HG02588 (cell line): ENCODE measurements around the gene TMEM203.
"Not testable (repeated sequence)": the region's sequence is repeated elsewhere in the genome, so short reads cannot be mapped to it uniquely, and the experiment has no call there.

Source experiments
- ATAC-seq: cut with Tn5 transposase; IDR thresholded peaks from one replicate; pipeline ENCODE4 v1.9.1; 2021; ENCODE audit warnings: mild to moderate bottlenecking, moderate library complexity; ENCODE audit not compliant: unreplicated experiment

The TMEM203 gene

GRCh38 chr9:137242269-137243203, 37.1 kb upstream of the TMEM203 start:
- ATAC-seq, result no peak

DNA sequence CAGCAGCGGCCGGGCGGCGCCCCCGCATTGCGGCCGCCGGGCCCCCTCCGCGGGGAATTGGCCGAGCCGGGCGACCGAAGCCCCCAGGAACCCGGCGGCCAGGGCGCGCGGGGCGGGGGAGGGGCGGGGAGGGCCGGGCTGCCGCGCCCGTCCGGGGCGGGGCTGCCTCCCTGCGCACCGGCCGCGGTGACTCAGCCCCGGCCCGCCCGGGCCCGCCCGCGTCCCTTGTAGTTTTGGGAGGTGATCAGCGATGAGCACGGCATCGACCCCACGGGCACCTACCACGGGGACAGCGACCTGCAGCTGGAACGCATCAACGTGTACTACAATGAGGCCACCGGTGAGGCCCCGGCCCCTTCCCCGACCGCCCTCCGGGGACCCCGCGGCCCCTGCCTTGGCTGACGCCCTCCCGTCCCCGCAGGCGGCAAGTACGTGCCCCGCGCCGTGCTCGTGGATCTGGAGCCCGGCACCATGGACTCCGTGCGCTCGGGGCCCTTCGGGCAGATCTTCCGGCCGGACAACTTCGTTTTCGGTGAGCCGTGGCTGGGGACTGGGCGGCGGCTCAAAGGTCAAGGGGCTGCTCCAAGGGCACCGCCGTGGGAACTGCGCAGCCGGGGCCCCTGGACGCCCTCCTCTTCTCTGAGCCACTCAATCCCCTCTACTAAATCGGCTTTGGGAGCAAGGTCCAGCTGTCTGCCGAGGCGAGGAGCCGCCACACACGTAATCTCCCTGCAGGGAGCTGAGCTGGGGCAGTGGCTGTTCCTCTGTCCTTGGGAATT, 36.2 kb upstream of the TMEM203 start:
- ATAC-seq, result no peak

DNA sequence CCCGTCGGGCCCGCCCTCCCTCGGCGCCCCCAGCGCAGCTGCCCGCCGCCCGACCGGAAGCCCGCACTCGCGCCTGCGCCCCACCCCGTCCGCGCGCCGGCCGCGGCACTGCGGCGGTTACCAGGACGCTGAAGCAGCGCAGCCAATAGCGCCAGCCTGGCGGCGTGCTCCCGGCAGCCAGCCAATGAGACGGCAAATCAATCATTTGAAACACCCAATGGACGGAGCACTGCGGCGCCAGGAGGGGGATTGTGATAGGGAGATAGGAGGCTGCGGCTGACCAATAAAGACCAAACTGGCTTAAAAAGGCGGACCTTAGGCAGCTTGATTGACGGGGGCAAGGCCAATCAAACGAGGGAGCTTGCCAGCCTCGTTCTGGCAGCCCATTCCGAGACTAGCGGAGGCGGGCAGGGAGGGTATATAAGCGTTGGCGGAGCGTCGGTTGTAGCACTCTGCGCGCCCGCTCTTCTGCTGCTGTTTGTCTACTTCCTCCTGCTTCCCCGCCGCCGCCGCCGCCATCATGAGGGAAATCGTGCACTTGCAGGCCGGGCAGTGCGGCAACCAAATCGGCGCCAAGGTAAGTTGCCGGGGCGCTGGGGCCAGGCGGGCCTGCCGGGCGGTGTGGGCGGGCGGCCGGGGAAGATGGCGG, 35.5 kb upstream of the TMEM203 start, which contains the start of gene TUBB4B:
TUBB4B (plus strand) TSS at position 447 of the 649 bp plus-strand sequence; CDS start at position 521, 74 bp downstream.
- peak; percentile 67 for ATAC-seq

DNA sequence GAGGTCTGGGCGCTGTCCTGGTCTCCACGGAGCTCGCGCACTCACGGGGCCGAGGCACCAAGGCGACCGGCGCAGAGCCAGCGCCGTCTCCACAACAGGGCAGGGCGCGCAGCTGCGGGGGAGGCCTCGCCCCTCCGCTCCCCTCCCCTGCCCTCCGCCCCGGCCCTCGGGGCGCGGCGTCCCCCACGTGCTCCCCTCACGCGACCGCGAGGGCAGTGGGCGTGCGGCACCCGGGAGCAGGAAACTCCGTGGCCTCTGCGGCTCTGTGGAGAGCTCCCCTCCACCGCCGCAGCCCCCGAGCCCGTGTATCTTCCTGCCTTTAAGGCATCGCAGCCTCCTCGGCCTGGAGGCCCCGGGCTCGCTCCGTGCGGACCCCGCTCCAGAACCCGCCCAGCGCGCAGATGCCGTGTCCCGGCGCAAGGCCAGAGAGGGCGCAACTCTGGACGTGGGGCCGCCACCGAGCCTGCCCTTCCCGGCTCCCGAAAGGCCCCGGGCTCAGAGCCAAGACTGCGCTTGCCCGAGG, 34.9 kb upstream of the TMEM203 start:
- ATAC-seq, result peak; percentile 22

- not testable (repeated sequence) for ATAC-seq
These were observed 34.2 kb upstream of the TMEM203 start for GRCh38 chr9:137239541-137240200.

DNA sequence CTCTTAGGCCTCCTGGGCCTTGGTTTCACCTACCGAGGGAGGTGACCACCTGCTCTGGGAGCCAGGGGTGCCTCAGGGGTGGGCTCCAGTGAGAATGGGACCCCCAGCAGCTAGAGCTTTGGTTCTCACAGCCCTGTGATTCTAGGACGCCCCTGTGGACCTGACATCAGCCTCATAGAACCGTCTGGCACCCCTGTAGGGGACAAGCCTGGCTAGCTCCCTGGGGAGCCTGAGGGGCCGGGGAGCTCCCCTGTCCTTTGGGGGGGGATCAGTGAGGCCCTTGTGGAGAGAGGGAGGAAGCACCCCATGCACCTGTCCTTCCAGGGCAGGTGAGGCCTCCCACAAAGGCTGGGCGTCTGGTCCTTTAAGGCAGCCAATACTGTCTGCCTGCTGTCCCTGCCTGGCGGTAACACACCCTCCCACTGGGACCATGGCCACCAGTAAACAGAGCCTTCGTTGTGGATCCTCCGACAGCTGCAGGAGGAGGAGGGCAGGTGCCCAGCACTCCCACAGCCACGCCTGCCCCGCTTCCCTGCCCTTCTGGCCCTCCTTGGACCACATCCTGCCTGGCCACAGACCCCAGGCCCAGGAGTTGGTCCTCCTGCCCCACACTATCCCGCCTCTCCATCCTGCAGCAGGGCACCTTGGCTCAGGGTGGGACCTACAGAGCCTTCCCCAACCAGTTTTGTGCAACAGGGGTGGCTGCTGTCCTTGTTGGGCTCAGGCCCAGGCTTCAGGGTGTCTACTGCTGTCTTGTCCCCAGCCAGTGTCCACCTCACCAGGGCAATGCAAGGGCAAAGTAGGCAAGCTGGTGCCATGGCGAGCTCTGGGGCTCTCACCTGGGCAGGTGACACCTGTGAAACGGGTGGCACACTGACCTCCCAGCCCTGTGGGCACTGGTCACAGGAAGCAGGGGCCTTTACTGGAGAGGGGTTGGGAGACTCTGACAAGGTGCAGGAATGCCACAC, 32.6 kb upstream of the TMEM203 start:
- no peak for ATAC-seq

GRCh38 chr9:137236936-137237421, 31.5 kb upstream of the TMEM203 start:
- ATAC-seq, result no peak

- ATAC-seq, result no peak
These were observed 30.9 kb upstream of the TMEM203 start for GRCh38 chr9:137236238-137236935.

DNA sequence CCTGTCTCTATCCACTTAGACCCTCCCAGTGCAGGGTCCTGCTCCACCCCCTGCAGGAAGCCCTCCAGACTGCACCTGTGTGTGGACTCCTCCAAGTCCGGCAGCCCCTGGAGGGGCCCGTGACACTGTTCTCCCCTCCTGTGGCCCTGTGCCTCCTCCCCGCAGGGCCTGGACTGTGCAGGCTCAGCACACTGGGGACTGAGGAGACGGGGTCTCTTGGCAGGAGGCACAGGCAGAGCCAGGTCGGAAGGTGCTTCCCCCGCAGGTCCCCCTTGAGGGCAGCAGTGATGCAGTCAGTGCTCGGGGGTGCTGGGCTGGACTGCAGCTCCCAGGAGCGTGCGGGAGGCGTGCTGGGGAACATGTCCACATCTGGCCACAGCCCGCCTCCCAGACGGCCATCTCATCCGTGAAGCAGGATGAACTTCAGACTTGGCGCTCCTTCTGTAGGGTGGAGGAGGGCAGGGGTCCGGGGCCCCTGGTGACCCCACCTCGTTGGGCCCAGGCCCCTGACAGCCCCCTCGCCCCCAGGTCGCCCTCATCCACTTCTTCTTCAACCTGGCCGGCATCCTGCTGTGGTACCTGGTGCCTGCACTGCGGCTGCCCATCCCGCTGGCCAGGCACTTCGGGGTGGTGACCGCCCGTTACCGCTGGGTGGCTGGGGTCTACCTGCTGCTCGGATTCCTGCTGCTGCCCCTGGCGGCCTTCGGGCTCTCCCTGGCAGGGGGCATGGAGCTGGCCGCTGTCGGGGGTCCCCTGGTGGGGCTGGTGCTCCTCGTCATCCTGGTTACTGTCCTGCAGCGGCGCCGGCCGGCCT, 30.2 kb upstream of the TMEM203 start:
- no peak for ATAC-seq

DNA sequence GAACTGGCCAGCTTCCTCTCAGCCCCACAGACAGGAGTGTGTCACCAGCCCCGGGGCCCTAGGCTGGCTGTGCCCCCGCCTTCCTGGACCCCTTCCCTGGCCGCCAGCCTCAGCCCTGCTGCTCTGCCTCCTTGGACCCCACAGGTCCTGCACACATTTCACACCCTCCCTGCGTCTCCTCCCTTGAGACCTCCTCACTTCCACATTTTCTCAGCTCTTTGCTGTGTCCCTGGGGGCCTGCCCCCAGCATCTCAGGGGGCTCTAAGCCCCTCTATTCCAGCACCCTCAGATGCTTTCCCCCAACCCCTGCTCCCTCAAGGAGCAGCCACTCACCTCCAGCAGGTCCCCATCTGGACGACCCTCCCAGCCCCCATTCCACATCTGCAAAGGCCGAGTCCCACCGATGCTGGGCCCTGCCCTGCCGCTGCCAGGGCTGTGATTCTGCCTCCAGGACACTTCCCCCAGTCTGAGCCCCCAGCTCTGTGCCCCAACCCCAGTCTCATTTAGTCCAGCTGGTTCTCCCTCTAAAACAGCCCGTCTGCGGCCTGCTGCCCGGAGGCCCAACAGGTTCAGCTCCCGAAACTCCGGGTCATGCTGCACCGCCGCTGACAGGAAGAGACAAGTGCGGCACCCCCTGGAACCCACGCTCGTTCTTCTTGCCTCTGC, 29.4 kb upstream of the TMEM203 start:
- ATAC-seq, result no peak

GRCh38 chr9:137234055-137234697, 28.7 kb upstream of the TMEM203 start:
- ATAC-seq, result no peak

DNA sequence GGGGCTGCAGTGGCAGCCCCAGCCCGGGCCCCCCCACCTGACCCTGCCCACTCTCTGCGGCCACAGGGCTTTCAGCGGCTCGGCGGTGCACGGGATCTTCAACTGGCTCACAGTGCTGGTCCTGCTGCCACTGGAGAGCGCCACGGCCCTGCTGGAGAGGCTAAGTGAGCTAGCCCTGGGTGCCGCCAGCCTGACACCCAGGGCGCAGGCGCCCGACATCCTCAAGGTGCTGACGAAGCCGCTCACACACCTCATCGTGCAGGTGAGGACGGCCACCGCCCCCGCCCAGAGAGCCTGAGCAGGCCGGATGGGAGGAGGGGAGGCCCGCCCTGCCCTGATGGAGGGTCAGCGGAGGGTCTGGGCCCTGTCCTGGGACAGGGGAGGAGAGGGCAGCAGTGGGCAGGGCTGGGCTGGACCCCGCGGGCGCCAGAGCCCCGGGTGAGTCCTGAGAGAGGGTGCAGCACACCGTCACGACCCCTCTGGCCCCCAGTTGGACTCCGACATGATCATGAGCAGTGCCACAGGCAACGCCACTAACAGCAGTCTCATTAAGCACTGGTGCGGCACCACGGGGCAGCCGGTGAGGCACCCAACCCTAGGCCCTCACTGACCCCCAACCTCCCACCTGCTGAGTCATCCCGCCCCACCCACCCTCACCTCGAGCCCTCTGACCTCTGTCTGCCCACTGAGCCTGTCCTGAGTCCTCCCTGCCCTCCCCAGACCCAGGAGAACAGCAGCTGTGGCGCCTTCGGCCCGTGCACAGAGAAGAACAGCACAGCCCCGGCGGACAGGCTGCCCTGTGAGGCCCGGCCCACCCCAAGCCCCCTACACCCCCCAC, 27.9 kb upstream of the TMEM203 start:
- no peak for ATAC-seq

DNA sequence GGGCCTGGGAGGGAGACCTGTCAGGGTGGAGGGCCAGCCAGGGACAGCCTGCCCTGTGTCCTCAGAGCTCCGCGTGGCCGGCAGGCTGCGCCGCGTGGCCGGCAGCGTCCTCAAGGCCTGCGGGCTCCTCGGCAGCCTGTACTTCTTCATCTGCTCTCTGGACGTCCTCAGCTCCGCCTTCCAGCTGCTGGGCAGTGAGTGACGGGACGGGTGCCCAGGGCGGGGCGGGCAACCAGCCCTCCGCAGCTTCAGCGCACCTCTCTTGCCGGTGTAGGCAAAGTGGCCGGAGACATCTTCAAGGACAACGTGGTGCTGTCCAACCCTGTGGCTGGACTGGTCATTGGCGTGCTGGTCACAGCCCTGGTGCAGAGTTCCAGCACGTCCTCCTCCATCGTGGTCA, 27.1 kb upstream of the TMEM203 start:
- no peak for ATAC-seq

DNA sequence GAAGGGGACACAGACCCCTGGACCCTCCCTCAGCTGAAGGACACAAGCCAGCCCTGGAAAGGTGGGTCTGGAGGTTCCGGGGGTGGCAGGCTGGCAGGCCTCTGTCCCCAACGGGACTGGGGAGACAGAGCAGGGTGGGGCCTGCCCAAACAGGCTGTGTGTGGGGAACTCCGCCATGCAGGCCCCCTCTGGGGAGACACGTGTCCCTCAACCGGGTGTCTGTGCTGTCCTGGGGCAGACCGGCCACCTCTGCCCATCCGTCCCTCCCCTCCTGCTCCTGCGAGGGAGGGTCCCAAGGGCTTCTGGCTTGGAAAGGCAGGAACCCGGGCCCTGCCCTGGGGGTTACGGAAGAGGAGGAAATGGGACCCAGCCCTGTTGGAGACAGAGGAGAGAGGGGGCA, 26.7 kb upstream of the TMEM203 start:
- no peak for ATAC-seq

GRCh38 chr9:137231372-137232039, 26.1 kb upstream of the TMEM203 start:
- no peak for ATAC-seq
